Psoas muscle (tissue), 8 donors: Measurements from ENCODE around the gene LRWD1. TPM values are rescaled to one million over a fixed set of nuclear protein-coding genes. Genes with fewer than 3 reads are reported as not detected.

ENCODE experiments used
- ATAC-seq, 4 donors: fragments of 200-7000 bp; cut with Tn5 transposase; one replicate each; pipeline ENCODE4 v1.9.1; 2020; ENCODE audit warnings: moderate library complexity in 3 of 4, mild to moderate bottlenecking in 2 of 4
- DNase-seq, 2 donors: peaks; one replicate each; pipeline ENCODE4 v3.0.0-alpha.2; 2020
- H3K27ac ChIP-seq: fragments of 200-600 bp; one replicate; pipeline ENCODE4 v1.8.0; 2022
- H3K27me3 ChIP-seq, 3 donors: fragments of 200-600 bp in 1 of 3; one replicate each; pipeline versions ENCODE4 v1.6.1 to v1.8.0; 2013 to 2022; ENCODE audit warnings: low read length in 2 of 3, mild to moderate bottlenecking in 2 of 3, moderate library complexity in 1 of 3; ENCODE audit not compliant: insufficient read depth in 3 of 3
- H3K36me3 ChIP-seq, 2 donors: fragments of 200-600 bp in 1 of 2; one replicate each; pipeline versions ENCODE4 v1.6.1 to v1.8.0; 2013 to 2022; ENCODE audit warnings: low read depth in 1 of 2, mild to moderate bottlenecking in 1 of 2, moderate library complexity in 1 of 2; ENCODE audit not compliant: insufficient read depth in 1 of 2
- H3K4me1 ChIP-seq: fragments of 200-600 bp; one replicate; pipeline ENCODE4 v1.8.0; 2022
- H3K4me3 ChIP-seq: fragments of 200-600 bp; one replicate; pipeline ENCODE4 v1.8.0; 2022; ENCODE audit warnings: mild to moderate bottlenecking
- H3K9me3 ChIP-seq: fragments of 200-600 bp; one replicate; pipeline ENCODE4 v1.8.0; 2022
- WGBS, 3 donors: extraction: QIAGEN DNeasy Blood & Tissue Kit; methylation state at CpG; one replicate each; pipeline versions ENCODE4 v1.1.6 to v1.1.7; 2013; 5-methylcytosine and 5-hydroxymethylcytosine counted together
- intact Hi-C, 2 donors: fragments of 100-400 bp; cut with DNase I; formaldehyde crosslinking; loops; one replicate each; pipeline versions ENCODE4 v1.11.0 to v1.14.2; 2022
- polyA plus RNA-seq, 3 donors: library from polyadenylated mRNA; stranded (reverse); fragments of 200-250 nt; gene quantifications; one replicate each; pipeline ENCODE4 v1.2.3, GENCODE V29; 2013
- total RNA-seq, 4 donors: library from RNA; stranded (reverse); fragmentation: NEBNext Ultra II Directional in 2 of 4; extraction: Animal tissue kit (Norgen Biotek cat#: 25700) in 2 of 4; gene quantifications; one replicate each; pipeline versions ENCODE4 v1.2.1 to v1.2.4, GENCODE V29; 2021 to 2023
- TF ChIP-seq, protein P1 (sequence below): fragments of 200-600 bp; IDR thresholded peaks from one replicate; pipeline ENCODE4 v1.8.0; 2022; ENCODE audit warnings: antibody characterized with exemption
- donor health status: healthy with polysubstance abuse.
- donor health status: DM: no; HTN: no; CAD: no; lungs with moderate emphysema.
- donor health status: Bipolar disorder and iron deficiency.
- donor health status: healthy.
- donor health status: DM: yes; HTN: yes; CAD: no.
- donor health status: DM: no; HTN: no; CAD: no.
- donor health status: DM: no; HTN: no; CAD: no.
- donor health status: DM: yes; HTN: yes; CAD: no.

Gene LRWD1
- total and polyA plus RNA-seq, 7 donors, result 10.4 to 40.9 (median 15.6) TPM

DNA sequence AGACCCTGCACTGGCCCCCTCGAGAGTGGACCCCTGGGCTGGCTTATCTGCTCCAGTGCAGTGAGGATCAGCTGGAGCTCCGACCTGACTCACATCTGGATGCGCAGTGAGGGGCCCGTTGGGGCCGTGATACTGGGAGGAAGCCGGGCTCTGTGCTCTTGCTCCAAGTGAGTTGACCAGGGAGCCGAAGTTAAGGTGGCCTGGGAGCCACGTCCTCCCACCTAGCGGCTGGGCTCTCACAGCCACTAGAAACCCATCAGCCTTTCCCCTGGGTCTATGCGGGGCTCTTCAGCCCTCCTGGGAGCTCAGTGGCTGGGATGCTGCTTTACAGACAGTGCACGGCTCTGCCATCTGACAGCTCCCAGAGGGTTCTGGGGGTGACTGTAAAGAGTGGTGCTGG is 9.2 kb upstream of the LRWD1 start:
- intact Hi-C loops, result no loop called here
- no peaks in the 10 kb centered on the region for H3K27me3 ChIP-seq
- no peaks in the 10 kb centered on the region for H3K9me3 ChIP-seq
- DNase-seq, result no peak
- H3K36me3 ChIP-seq, result peaks cover 3 to 37% of the 10 kb centered on the region in 2 donors
- WGBS, 3 donors, result 79 to 84% (median 82%) methylated on average over 11 of the region's 11 CpGs
- H3K4me1 ChIP-seq, result peaks cover 5% of the 10 kb centered on the region
- H3K27ac ChIP-seq, result no peak overlapping the region
- ATAC-seq, result no peak
- TF ChIP-seq, protein P1, sequence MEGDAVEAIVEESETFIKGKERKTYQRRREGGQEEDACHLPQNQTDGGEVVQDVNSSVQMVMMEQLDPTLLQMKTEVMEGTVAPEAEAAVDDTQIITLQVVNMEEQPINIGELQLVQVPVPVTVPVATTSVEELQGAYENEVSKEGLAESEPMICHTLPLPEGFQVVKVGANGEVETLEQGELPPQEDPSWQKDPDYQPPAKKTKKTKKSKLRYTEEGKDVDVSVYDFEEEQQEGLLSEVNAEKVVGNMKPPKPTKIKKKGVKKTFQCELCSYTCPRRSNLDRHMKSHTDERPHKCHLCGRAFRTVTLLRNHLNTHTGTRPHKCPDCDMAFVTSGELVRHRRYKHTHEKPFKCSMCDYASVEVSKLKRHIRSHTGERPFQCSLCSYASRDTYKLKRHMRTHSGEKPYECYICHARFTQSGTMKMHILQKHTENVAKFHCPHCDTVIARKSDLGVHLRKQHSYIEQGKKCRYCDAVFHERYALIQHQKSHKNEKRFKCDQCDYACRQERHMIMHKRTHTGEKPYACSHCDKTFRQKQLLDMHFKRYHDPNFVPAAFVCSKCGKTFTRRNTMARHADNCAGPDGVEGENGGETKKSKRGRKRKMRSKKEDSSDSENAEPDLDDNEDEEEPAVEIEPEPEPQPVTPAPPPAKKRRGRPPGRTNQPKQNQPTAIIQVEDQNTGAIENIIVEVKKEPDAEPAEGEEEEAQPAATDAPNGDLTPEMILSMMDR, result no peak
- H3K4me3 ChIP-seq, result no peak overlapping the region

DNA sequence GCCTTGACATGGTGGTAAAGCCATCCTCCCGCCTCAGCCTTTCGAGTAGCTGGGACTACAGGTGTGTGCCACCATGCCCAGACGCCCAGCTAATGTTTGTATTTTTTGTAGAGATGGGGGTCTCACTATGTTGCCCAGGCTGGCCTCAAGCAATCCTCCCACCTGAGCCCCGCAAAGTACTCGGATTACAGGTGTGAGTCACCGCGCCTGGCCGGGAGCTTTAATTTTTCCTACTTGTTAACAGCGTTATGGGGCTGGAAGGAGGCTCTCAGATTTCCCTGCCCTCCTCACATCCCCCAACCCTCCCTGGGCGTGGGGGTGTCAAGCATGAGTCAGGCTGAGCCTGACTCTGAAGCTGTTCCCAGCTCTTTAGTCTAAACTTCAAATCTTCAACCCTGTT is 8.5 kb upstream of the LRWD1 start:
- WGBS, 3 donors, result 69 to 81% (median 77%) methylated on average over 10 of the region's 10 CpGs
- Histone ChIP-seq H3K4me1 (peaks cover 5% of the 10 kb centered on the region), H3K36me3 (peaks cover 3 to 37% of the 10 kb centered on the region in 2 donors), H3K4me3 (no peak overlapping the region), H3K9me3 (no peaks in the 10 kb centered on the region), H3K27me3 (no peaks in the 10 kb centered on the region), H3K27ac (no peak overlapping the region)
- intact Hi-C loops, result no loop called here
- DNase-seq (no peak), ATAC-seq (no peak)
- TF ChIP-seq, protein P1, result no peak

DNA sequence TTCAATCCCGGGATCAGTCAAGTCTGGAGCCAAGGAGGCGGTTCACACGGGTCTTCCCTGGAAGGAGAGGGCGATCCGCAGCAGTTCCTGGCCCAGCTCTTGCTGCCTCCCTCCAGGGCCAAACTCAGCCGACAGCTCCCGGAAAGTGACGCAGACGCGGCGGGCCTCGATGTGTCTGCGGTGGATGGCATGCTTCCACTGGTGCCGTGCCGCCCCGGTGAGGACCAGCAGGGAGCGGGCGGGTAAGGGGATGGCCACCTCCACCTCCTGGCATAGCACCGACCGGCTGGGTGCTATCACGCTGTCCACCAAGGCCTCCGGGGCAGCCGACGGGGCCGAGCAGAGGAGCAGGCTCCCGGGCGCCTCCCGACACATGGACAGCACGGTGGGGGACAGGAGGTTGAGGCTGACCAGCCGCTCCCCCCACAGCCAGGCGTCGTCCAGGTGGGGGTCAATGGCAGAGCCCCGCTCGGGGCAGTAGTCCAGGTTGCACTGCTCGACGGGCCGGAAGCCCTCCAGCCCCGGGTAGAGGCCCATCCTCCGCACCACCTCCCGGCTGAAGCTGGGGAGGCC is 7.3 kb upstream of the LRWD1 start:
- ATAC-seq, result no peak
- Histone ChIP-seq H3K36me3 (peaks cover 3 to 37% of the 10 kb centered on the region in 2 donors), H3K27me3 (no peaks in the 10 kb centered on the region), H3K4me3 (no peak overlapping the region), H3K9me3 (no peaks in the 10 kb centered on the region), H3K27ac (no peak overlapping the region), H3K4me1 (peaks cover 5% of the 10 kb centered on the region)
- TF ChIP-seq, protein P1, result no peak
- intact Hi-C loops, result no loop called here
- WGBS, 3 donors, result 89 to 93% (median 91%) methylated on average over 40 of the region's 40 CpGs
- no peak for DNase-seq

DNA sequence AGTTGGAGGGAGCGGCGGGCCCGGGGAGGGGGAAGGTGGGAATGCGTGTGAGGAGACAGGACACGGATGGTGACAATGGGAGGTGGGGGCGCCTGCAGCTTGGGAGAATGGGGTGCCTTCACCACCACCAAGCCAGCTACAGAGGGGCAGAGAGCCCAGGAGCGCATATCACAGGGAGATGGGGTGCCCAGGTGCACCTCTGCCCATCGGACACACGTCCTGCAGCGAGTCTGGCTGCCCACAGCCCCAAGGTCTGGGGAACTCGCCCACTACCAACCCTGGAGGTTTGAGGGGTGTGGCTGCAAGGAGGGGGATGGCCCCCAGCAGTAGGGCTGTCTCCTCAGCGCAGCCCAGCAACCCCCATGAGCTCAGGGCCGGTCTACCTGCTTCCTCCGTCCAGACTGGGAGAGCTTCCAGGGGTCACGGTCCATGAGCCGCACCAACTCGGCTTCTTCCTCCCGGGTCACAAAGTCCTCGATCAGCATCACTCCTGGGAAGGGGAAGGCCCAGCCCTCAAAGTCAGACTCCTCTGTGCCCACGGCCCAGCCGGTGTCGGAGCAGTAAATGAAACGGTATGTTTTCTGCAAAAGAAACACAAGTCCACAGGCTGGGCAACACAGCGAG is 5.5 kb upstream of the LRWD1 start:
- DNase-seq (no peak), ATAC-seq (no peak)
- Histone ChIP-seq H3K4me3 (no peak overlapping the region), H3K27ac (no peak overlapping the region), H3K4me1 (peaks cover 9% of the 10 kb centered on the region), H3K36me3 (peaks cover 3 to 37% of the 10 kb centered on the region in 2 donors), H3K9me3 (no peaks in the 10 kb centered on the region), H3K27me3 (no peaks in the 10 kb centered on the region)
- 92 to 94% (median 93%) methylated on average over 22 to 24 of the region's 24 CpGs for WGBS, 3 donors
- TF ChIP-seq, protein P1, result no peak
- intact Hi-C loops, result no loop called here
